ENCODE measurements around the gene GRIA4.

The GRIA4 gene

GRCh38 chr11:105834461-105834860 lies 224.6 kb downstream of the GRIA4 start:
- H3K4me3 ChIP-seq (ENCODE audit: low read length in 2 of 2), result no peak overlapping the region
- H3K9ac ChIP-seq (ENCODE audit: low read depth in 1 of 2, low read length in 2 of 2), result no peak overlapping the region
- no peak overlapping the region for H3K27ac ChIP-seq (ENCODE audit: low read depth in 2 of 2, low read length in 2 of 2)
- H3K27me3 ChIP-seq (ENCODE audit: control insufficient read depth in 2 of 2, insufficient read depth in 2 of 2, low read length in 2 of 2), result no peaks in the 10 kb centered on the region
- H3K36me3 ChIP-seq (ENCODE audit: control insufficient read depth in 2 of 2, insufficient read depth in 2 of 2, low read length in 2 of 2), result no peaks in the 10 kb centered on the region
- no peaks in the 10 kb centered on the region for H3K9me3 ChIP-seq (ENCODE audit: control insufficient read depth in 2 of 2, low read length in 2 of 2)
- H3K4me1 ChIP-seq (ENCODE audit: control insufficient read depth in 2 of 2, insufficient read depth in 2 of 2, low read length in 2 of 2), result no peaks in the 10 kb centered on the region

GRCh38 chr11:105838668-105839384 lies 229.0 kb downstream of the GRIA4 start:
- no peaks in the 10 kb centered on the region for H3K9me3 ChIP-seq (ENCODE audit: control insufficient read depth in 2 of 2, low read length in 2 of 2)
- no peaks in the 10 kb centered on the region for H3K27me3 ChIP-seq (ENCODE audit: control insufficient read depth in 2 of 2, insufficient read depth in 2 of 2, low read length in 2 of 2)
- no peaks in the 10 kb centered on the region for H3K36me3 ChIP-seq (ENCODE audit: control insufficient read depth in 2 of 2, insufficient read depth in 2 of 2, low read length in 2 of 2)
- H3K4me3 ChIP-seq (ENCODE audit: low read length in 2 of 2), result no peak overlapping the region
- no peak overlapping the region for H3K9ac ChIP-seq (ENCODE audit: low read depth in 1 of 2, low read length in 2 of 2)
- no peaks in the 10 kb centered on the region for H3K4me1 ChIP-seq (ENCODE audit: control insufficient read depth in 2 of 2, insufficient read depth in 2 of 2, low read length in 2 of 2)
- H3K27ac ChIP-seq (ENCODE audit: low read depth in 2 of 2, low read length in 2 of 2), result no peak overlapping the region

GRCh38 chr11:105840391-105840790 lies 230.5 kb downstream of the GRIA4 start:
- Histone ChIP-seq H3K27ac (ENCODE audit: low read depth in 2 of 2, low read length in 2 of 2) (no peak overlapping the region), H3K4me1 (ENCODE audit: control insufficient read depth in 2 of 2, insufficient read depth in 2 of 2, low read length in 2 of 2) (no peaks in the 10 kb centered on the region)

GRCh38 chr11:105852403-105852802 lies 242.5 kb downstream of the GRIA4 start:
- H3K4me3 ChIP-seq (ENCODE audit: low read length in 2 of 2), result no peak overlapping the region
- H3K27me3 ChIP-seq (ENCODE audit: control insufficient read depth in 2 of 2, insufficient read depth in 2 of 2, low read length in 2 of 2), result no peaks in the 10 kb centered on the region
- no peaks in the 10 kb centered on the region for H3K4me1 ChIP-seq (ENCODE audit: control insufficient read depth in 2 of 2, insufficient read depth in 2 of 2, low read length in 2 of 2)

More at GRCh38 chr11:105840391-105840790, 230.5 kb downstream of the GRIA4 start:
- Histone ChIP-seq H3K9ac (ENCODE audit: low read depth in 1 of 2, low read length in 2 of 2) (no peak overlapping the region), H3K9me3 (ENCODE audit: control insufficient read depth in 2 of 2, low read length in 2 of 2) (no peaks in the 10 kb centered on the region), H3K27me3 (ENCODE audit: control insufficient read depth in 2 of 2, insufficient read depth in 2 of 2, low read length in 2 of 2) (no peaks in the 10 kb centered on the region), H3K36me3 (ENCODE audit: control insufficient read depth in 2 of 2, insufficient read depth in 2 of 2, low read length in 2 of 2) (no peaks in the 10 kb centered on the region), H3K4me3 (ENCODE audit: low read length in 2 of 2) (no peak overlapping the region)

GRCh38 chr11:105854269-105854668 lies 244.4 kb downstream of the GRIA4 start:
- Histone ChIP-seq H3K27ac (ENCODE audit: low read depth in 2 of 2, low read length in 2 of 2) (no peak overlapping the region), H3K4me3 (ENCODE audit: low read length in 2 of 2) (no peak overlapping the region), H3K4me1 (ENCODE audit: control insufficient read depth in 2 of 2, insufficient read depth in 2 of 2, low read length in 2 of 2) (no peaks in the 10 kb centered on the region), H3K9me3 (ENCODE audit: control insufficient read depth in 2 of 2, low read length in 2 of 2) (no peaks in the 10 kb centered on the region), H3K27me3 (ENCODE audit: control insufficient read depth in 2 of 2, insufficient read depth in 2 of 2, low read length in 2 of 2) (no peaks in the 10 kb centered on the region), H3K36me3 (ENCODE audit: control insufficient read depth in 2 of 2, insufficient read depth in 2 of 2, low read length in 2 of 2) (no peaks in the 10 kb centered on the region), H3K9ac (ENCODE audit: low read depth in 1 of 2, low read length in 2 of 2) (no peak overlapping the region)

More at GRCh38 chr11:105852403-105852802, 242.5 kb downstream of the GRIA4 start:
- Histone ChIP-seq H3K9me3 (ENCODE audit: control insufficient read depth in 2 of 2, low read length in 2 of 2) (no peaks in the 10 kb centered on the region), H3K9ac (ENCODE audit: low read depth in 1 of 2, low read length in 2 of 2) (no peak overlapping the region), H3K27ac (ENCODE audit: low read depth in 2 of 2, low read length in 2 of 2) (no peak overlapping the region), H3K36me3 (ENCODE audit: control insufficient read depth in 2 of 2, insufficient read depth in 2 of 2, low read length in 2 of 2) (no peaks in the 10 kb centered on the region)

GRCh38 chr11:105856954-105857353 lies 247.1 kb downstream of the GRIA4 start:
- Histone ChIP-seq H3K27ac (ENCODE audit: low read depth in 2 of 2, low read length in 2 of 2) (no peak overlapping the region), H3K9ac (ENCODE audit: low read depth in 1 of 2, low read length in 2 of 2) (no peak overlapping the region), H3K9me3 (ENCODE audit: control insufficient read depth in 2 of 2, low read length in 2 of 2) (no peaks in the 10 kb centered on the region), H3K4me1 (ENCODE audit: control insufficient read depth in 2 of 2, insufficient read depth in 2 of 2, low read length in 2 of 2) (no peaks in the 10 kb centered on the region), H3K27me3 (ENCODE audit: control insufficient read depth in 2 of 2, insufficient read depth in 2 of 2, low read length in 2 of 2) (no peaks in the 10 kb centered on the region), H3K4me3 (ENCODE audit: low read length in 2 of 2) (no peak overlapping the region), H3K36me3 (ENCODE audit: control insufficient read depth in 2 of 2, insufficient read depth in 2 of 2, low read length in 2 of 2) (no peaks in the 10 kb centered on the region)

- H3K4me1 ChIP-seq (ENCODE audit: control insufficient read depth in 2 of 2, insufficient read depth in 2 of 2, low read length in 2 of 2), result no peaks in the 10 kb centered on the region
These were observed 247.9 kb downstream of the GRIA4 start for GRCh38 chr11:105857728-105858127.

GRCh38 chr11:105858841-105859240 lies 249.0 kb downstream of the GRIA4 start:
- H3K36me3 ChIP-seq (ENCODE audit: control insufficient read depth in 2 of 2, insufficient read depth in 2 of 2, low read length in 2 of 2), result no peaks in the 10 kb centered on the region
- H3K4me3 ChIP-seq (ENCODE audit: low read length in 2 of 2), result no peak overlapping the region
- H3K27ac ChIP-seq (ENCODE audit: low read depth in 2 of 2, low read length in 2 of 2), result no peak overlapping the region
- H3K27me3 ChIP-seq (ENCODE audit: control insufficient read depth in 2 of 2, insufficient read depth in 2 of 2, low read length in 2 of 2), result no peaks in the 10 kb centered on the region
- no peak overlapping the region for H3K9ac ChIP-seq (ENCODE audit: low read depth in 1 of 2, low read length in 2 of 2)
- no peaks in the 10 kb centered on the region for H3K4me1 ChIP-seq (ENCODE audit: control insufficient read depth in 2 of 2, insufficient read depth in 2 of 2, low read length in 2 of 2)
- no peaks in the 10 kb centered on the region for H3K9me3 ChIP-seq (ENCODE audit: control insufficient read depth in 2 of 2, low read length in 2 of 2)

More at GRCh38 chr11:105857728-105858127, 247.9 kb downstream of the GRIA4 start:
- Histone ChIP-seq H3K27me3 (ENCODE audit: control insufficient read depth in 2 of 2, insufficient read depth in 2 of 2, low read length in 2 of 2) (no peaks in the 10 kb centered on the region), H3K9ac (ENCODE audit: low read depth in 1 of 2, low read length in 2 of 2) (no peak overlapping the region), H3K36me3 (ENCODE audit: control insufficient read depth in 2 of 2, insufficient read depth in 2 of 2, low read length in 2 of 2) (no peaks in the 10 kb centered on the region), H3K9me3 (ENCODE audit: control insufficient read depth in 2 of 2, low read length in 2 of 2) (no peaks in the 10 kb centered on the region), H3K27ac (ENCODE audit: low read depth in 2 of 2, low read length in 2 of 2) (no peak overlapping the region), H3K4me3 (ENCODE audit: low read length in 2 of 2) (no peak overlapping the region)

- H3K36me3 ChIP-seq (ENCODE audit: control insufficient read depth in 2 of 2, insufficient read depth in 2 of 2, low read length in 2 of 2), result no peaks in the 10 kb centered on the region
- H3K4me3 ChIP-seq (ENCODE audit: low read length in 2 of 2), result no peak overlapping the region
- H3K9me3 ChIP-seq (ENCODE audit: control insufficient read depth in 2 of 2, low read length in 2 of 2), result no peaks in the 10 kb centered on the region
- no peaks in the 10 kb centered on the region for H3K4me1 ChIP-seq (ENCODE audit: control insufficient read depth in 2 of 2, insufficient read depth in 2 of 2, low read length in 2 of 2)
- H3K9ac ChIP-seq (ENCODE audit: low read depth in 1 of 2, low read length in 2 of 2), result no peak overlapping the region
- no peaks in the 10 kb centered on the region for H3K27me3 ChIP-seq (ENCODE audit: control insufficient read depth in 2 of 2, insufficient read depth in 2 of 2, low read length in 2 of 2)
- H3K27ac ChIP-seq (ENCODE audit: low read depth in 2 of 2, low read length in 2 of 2), result no peak overlapping the region
These were observed 250.2 kb downstream of the GRIA4 start for GRCh38 chr11:105860105-105860504.

GRCh38 chr11:105861225-105861624 lies 251.4 kb downstream of the GRIA4 start:
- H3K27ac ChIP-seq (ENCODE audit: low read depth in 2 of 2, low read length in 2 of 2), result no peak overlapping the region
- no peaks in the 10 kb centered on the region for H3K9me3 ChIP-seq (ENCODE audit: control insufficient read depth in 2 of 2, low read length in 2 of 2)
- no peaks in the 10 kb centered on the region for H3K4me1 ChIP-seq (ENCODE audit: control insufficient read depth in 2 of 2, insufficient read depth in 2 of 2, low read length in 2 of 2)
- H3K9ac ChIP-seq (ENCODE audit: low read depth in 1 of 2, low read length in 2 of 2), result no peak overlapping the region
- H3K36me3 ChIP-seq (ENCODE audit: control insufficient read depth in 2 of 2, insufficient read depth in 2 of 2, low read length in 2 of 2), result no peaks in the 10 kb centered on the region
- no peak overlapping the region for H3K4me3 ChIP-seq (ENCODE audit: low read length in 2 of 2)
- H3K27me3 ChIP-seq (ENCODE audit: control insufficient read depth in 2 of 2, insufficient read depth in 2 of 2, low read length in 2 of 2), result no peaks in the 10 kb centered on the region

All from mucosa of rectum (tissue), 2 donors.